GM12892 (cell line): Measurements from ENCODE around the gene DAPK1.

Experiments used
- DNase-seq: peaks from one replicate; pipeline ENCODE4 v3.0.0; 2011; ENCODE audit not compliant: insufficient read length
- FAIRE-seq: peaks from 2 replicates; lab custom pipeline; 2011; peaks lifted over from hg19 to GRCh38; lab: Jason Lieb, UNC
- POLR2A ChIP-seq: IDR thresholded peaks from 2 replicates; pipeline ENCODE4 v1.6.1; 2011; ENCODE audit warnings: low read depth, low read length, control low read depth
- POLR2AphosphoS5 ChIP-seq: IDR thresholded peaks from 2 replicates; pipeline ENCODE4 v1.6.1; 2011; ENCODE audit warnings: low read depth, low read length, control low read depth
- TAF1 ChIP-seq: IDR thresholded peaks from 2 replicates; pipeline ENCODE4 v1.6.1; 2011; ENCODE audit warnings: low read depth, mild to moderate bottlenecking, control low read depth, low read length, borderline replicate concordance

The DAPK1 gene

GRCh38 chr9:87612536-87612935 is 114.9 kb downstream of the DAPK1 start:
- TF ChIP-seq TAF1, result no peak
- no peak for TF ChIP-seq POLR2A
- no peak for TF ChIP-seq POLR2AphosphoS5
- DNase-seq, result no peak
- FAIRE-seq, result no peak

DNA sequence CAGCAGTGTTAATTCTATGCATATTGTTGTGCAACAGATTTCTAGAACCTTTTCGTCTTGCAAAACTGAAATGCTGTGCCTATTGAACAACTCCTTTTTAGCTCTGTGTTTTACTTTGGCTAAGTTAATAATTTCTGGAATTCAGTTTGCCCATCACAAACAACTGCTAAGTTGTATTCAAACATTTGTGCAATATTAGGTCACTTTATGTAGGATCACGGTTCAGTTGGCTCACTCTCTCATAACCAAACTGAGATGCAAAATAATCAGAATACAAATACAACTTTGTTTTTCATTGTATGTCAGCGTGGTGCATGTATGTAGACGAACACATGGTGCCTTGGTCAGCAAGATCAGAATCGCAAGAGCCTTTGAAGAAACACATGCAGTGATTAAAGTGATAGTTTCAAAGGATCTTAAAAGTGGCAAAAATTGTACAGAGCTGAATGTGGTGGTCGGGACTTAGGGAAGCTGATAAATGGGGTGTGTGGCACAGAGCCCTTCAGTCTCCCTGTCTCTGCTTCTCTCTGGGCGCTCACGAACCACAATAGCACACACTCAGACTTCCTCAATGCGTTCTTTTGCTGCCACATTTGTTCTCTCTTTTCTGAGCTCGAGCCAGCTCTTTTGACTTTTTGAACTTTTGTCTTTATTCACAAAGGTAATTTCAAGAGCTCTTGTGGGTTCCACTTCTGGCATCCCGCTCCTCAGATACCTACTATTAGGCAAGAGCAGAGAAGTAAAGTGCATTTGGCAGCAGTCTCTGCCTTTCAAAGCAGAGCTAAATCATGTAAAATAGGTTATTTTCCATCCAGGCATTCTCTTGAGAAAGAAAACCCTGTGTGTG is 115.8 kb downstream of the DAPK1 start:
- no peak for DNase-seq
- FAIRE-seq, result peak; percentile 51
- TF ChIP-seq POLR2AphosphoS5, result no peak
- no peak for TF ChIP-seq POLR2A
- no peak for TF ChIP-seq TAF1

- TF ChIP-seq POLR2AphosphoS5 (no peak), TAF1 (no peak), POLR2A (no peak)
- FAIRE-seq, result no peak
- DNase-seq, result no peak
Measured at GRCh38 chr9:87614397-87614796, 116.7 kb downstream of the DAPK1 start.

DNA sequence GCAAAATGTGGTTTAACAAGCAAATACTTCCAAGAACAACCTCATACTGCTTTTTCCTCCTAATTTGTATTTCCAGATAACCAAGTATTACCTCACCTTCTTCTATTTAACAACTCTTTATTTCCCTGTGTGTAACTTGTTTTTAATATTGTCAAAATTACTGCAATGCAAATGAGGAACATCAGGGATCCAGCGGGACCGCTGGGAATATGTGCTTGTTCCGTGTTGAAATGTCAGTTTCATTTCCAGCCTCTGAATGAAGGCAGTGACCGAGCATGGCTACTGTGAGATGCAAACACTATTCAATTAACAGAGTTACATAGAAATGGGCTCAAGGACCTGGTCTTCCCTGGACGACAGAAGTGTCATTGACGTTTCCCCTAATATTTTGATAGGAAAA is 117.5 kb downstream of the DAPK1 start:
- no peak for DNase-seq
- FAIRE-seq, result no peak
- TF ChIP-seq POLR2A (no peak), POLR2AphosphoS5 (no peak)

DNA sequence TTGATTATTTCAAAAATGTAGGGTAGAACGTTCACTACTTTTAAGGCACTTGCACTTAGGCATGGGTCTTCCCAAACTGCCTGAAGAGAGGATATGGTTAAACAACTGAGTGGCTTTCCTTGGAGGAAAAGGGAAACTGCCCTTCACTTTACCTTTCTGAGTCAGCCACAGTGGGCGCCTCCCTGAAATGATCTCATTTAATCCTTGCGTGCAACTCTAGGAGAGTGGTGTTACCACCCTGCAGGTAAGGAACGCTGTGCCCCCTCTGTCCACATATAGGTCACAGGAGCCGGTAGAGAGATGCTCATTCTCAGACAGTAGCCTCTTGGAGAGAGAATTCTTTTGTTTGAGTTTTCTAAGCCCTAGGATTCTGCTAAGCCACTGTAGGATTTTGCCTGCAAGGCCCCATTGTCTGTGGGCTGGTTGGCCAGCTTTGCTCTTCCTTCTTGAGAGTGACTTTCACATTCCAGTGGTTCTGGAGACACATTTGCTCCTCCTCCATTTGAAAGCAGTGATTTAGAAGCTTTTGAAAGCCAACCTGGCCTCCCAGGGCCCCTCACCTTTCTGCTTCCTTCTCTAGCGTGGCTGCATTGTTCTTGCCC is 118.0 kb downstream of the DAPK1 start:
- TF ChIP-seq POLR2AphosphoS5 (no peak), POLR2A (no peak), TAF1 (no peak)
- DNase-seq (no peak), FAIRE-seq (no peak)

DNA sequence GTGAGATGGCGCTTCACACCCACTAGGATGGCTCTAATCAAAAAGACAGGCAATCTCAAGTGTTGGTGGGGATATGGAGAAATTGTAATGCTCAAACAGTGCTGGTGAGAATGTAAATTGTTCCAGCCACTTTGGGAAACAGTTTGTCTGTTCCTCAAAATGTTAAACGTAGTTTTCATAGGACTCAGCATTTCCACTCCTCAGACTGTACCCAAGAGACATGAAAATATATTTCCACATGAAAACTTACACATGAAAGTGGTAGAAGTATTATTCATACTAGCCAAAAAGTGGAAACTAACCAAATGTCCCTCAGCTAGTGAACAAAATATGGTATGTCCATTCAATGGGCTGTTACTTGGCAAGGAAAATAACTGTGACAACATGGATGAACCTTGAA is 120.6 kb downstream of the DAPK1 start:
- FAIRE-seq (no peak), DNase-seq (no peak)
- TF ChIP-seq POLR2AphosphoS5 (no peak), POLR2A (no peak), TAF1 (no peak)

GRCh38 chr9:87618931-87619330 is 121.3 kb downstream of the DAPK1 start:
- TF ChIP-seq POLR2A, result no peak
- TF ChIP-seq POLR2AphosphoS5, result no peak
- no peak for TF ChIP-seq TAF1
- FAIRE-seq (no peak), DNase-seq (no peak)

GRCh38 chr9:87619346-87619745 is 121.7 kb downstream of the DAPK1 start:
- FAIRE-seq, result no peak
- TF ChIP-seq POLR2AphosphoS5 (no peak), TAF1 (no peak), POLR2A (no peak)
- DNase-seq, result no peak

DNA sequence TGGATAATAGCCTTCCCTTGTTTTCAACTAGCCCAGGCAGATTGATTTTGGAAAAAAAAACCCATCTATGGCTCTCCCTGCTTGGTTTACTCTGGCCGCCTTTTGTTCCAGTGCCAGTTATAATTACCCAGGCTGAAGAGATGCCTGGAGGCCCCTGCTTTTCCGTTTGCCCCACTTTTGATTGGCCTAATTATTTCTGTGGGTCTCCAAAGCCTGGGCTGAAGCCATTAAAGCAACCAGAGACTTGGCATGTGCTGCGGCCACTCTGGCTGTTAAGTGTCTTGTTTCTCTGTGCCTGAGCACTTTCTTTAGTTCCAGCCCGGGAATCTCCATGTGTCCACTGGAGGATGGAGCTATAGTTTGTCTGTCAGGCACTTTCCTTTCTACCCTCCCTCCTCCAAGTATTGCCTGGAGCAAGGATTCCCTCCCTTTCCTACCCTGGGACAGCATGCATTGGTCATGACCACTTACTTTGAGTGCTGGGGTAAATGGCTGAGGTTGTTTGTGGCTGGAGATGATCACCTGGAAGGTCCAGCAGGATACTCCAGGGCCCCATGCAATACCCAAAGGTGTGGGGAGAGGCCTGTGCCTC is 123.2 kb downstream of the DAPK1 start:
- DNase-seq (no peak), FAIRE-seq (no peak)
- TF ChIP-seq POLR2AphosphoS5 (no peak), POLR2A (no peak), TAF1 (no peak)

GRCh38 chr9:87622098-87622497 is 124.4 kb downstream of the DAPK1 start:
- FAIRE-seq (no peak), DNase-seq (no peak)
- TF ChIP-seq POLR2AphosphoS5 (no peak), POLR2A (no peak), TAF1 (no peak)

DNA sequence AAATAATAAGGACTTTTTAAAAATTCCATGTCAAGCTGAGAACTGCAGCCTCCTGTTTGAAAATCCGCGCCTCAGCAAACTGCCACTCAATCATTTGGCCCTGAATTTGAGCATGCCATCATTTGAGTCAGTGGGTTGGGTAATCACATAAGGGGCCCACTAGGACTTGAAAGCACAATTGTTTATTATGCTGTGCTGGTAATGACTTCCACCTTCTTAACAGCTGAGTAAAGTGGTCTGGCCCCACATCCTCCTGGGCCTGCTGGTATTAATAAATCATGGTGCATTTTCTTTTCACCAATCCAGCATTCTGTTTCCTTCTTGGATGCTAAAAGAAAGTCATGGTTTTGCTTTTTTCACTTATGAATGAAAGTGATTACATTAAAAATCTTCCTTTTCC is 125.3 kb downstream of the DAPK1 start:
- DNase-seq (no peak), FAIRE-seq (no peak)

More for the DNA sequence above, 125.3 kb downstream of the DAPK1 start:
- TF ChIP-seq POLR2A (no peak), TAF1 (no peak), POLR2AphosphoS5 (no peak)
